Measurements from ENCODE around the gene ARHGAP23.
"Not testable (repeated sequence)": the region's sequence is repeated elsewhere in the genome, so short reads cannot be mapped to it uniquely, and the experiment has no call there.

GRCh38 chr17:38477951-38478350 lies 49.7 kb downstream of the ARHGAP23 start:
- TF ChIP-seq CTCF (IDR thresholded peaks at IDR 0.05; ENCODE audit: borderline replicate concordance, extremely low read depth, low read length, poor library complexity, severe bottlenecking); EZH2 (IDR thresholded peaks at IDR 0.05; ENCODE audit: borderline replicate concordance, low read depth, low read length, severe bottlenecking): not testable (repeated sequence)

Data from DND-41 (cell line).